ENCODE data around the gene DPP3. TPM values are rescaled to one million over a fixed set of nuclear protein-coding genes. Genes with fewer than 3 reads are reported as not detected.

DPP3 gene
- total and polyA plus RNA-seq, 2 of the 4 experiments (the other 2 are of a cell fraction), result 51.8 to 66.3 TPM

GRCh38 chr11:66489636-66490035 lies 9.4 kb downstream of the DPP3 start:
- H2AFZ ChIP-seq (replicated peaks; ENCODE audit: low read length, poor library complexity), result no peak overlapping the region
- no peak overlapping the region for H2BK5ac ChIP-seq (ENCODE audit: low read depth, low read length, poor library complexity, severe bottlenecking)
- no peak overlapping the region for H2BK15ac ChIP-seq (ENCODE audit: low read depth, low read length)
- TF ChIP-seq ELK1 (IDR thresholded peaks at IDR 0.05; ENCODE audit: borderline replicate concordance, low read depth, low read length), result no peak
- no peak for TF ChIP-seq POLR2A (IDR thresholded peaks at IDR 0.05; ENCODE audit: low read depth, low read length)
- no peak for TF ChIP-seq MXI1 (IDR thresholded peaks at IDR 0.05; ENCODE audit: borderline replicate concordance, low read depth, low read length)
- CTCF ChIA-PET, result no interaction called here
- no peak overlapping the region for H3K14ac ChIP-seq (replicated peaks; ENCODE audit: low read depth, low read length)
- intact Hi-C loops (cut with micrococcal nuclease) (no loop called here), dilution Hi-C loops (cut with HindIII; ENCODE audit: low sequenced_read_pairs, unreplicated experiment) (no loop called here), in situ Hi-C loops (cut with MboI; ENCODE audit: low sequenced_read_pairs) (no loop called here)
- no peaks in the 10 kb centered on the region for H3K27me3 ChIP-seq (ENCODE audit: control insufficient read depth, insufficient read depth, low read length)
- peaks cover 0 to 4% of the 10 kb centered on the region in 2 experiments; a peak in 1 of 4 replicates for H3K79me1 ChIP-seq (ENCODE audit: low read depth in 1 of 2, low read length in 2 of 2)
- H3K9me1 ChIP-seq (ENCODE audit: insufficient read depth, low read length), result peaks cover 5% of the 10 kb centered on the region; the same call in 1 of the 2 replicates
- H4K20me1 ChIP-seq (ENCODE audit: insufficient read depth, low read length), result peaks cover 3% of the 10 kb centered on the region; the same call in 1 of the 2 replicates
- no peaks in the 10 kb centered on the region for H3K9me3 ChIP-seq (ENCODE audit: control insufficient read depth, insufficient read depth, low read length)
- 92% methylated on average over 5 of the region's 7 CpGs; no CpG with 5 or more reads in 1 of the 2 experiments for WGBS, 2 experiments (ENCODE audit: extremely low coverage in 2 of 2, insufficient read length in 1 of 2)
- H3K4ac ChIP-seq (ENCODE audit: low read depth, low read length), result no peak overlapping the region
- H2AK9ac ChIP-seq (replicated peaks; ENCODE audit: low read depth, low read length, poor library complexity), result no peak overlapping the region
- no peak overlapping the region for H4K8ac ChIP-seq (ENCODE audit: low read depth in 2 of 2, low read length in 2 of 2)
- DNase-seq (no peak), ATAC-seq (ENCODE audit: low read depth) (no peak)
- no peak overlapping the region for H3K23ac ChIP-seq (ENCODE audit: low read depth, low read length)
- peaks cover 51% of the 10 kb centered on the region for H3K36me3 ChIP-seq (ENCODE audit: control insufficient read depth, insufficient read depth, low read length)
- no peak overlapping the region for H3K27ac ChIP-seq (ENCODE audit: insufficient read depth, low read length)
- no peak overlapping the region for H2BK120ac ChIP-seq (ENCODE audit: low read depth, low read length)
- H2BK20ac ChIP-seq (ENCODE audit: low read depth, low read length), result no peak overlapping the region
- H3K4me2 ChIP-seq (ENCODE audit: low read depth, low read length), result no peak overlapping the region
- H3K4me3 ChIP-seq (ENCODE audit: insufficient read depth, low read depth, low read length), result no peak overlapping the region
- H4K5ac ChIP-seq (ENCODE audit: low read depth, low read length), result no peak overlapping the region
- no TSS peak for BruUV-seq (replicated peaks)
- no peak overlapping the region for H3K18ac ChIP-seq (ENCODE audit: low read depth, low read length)
- H3K56ac ChIP-seq (ENCODE audit: extremely low read depth, insufficient read depth, low read length), result no peak overlapping the region
- H2AK5ac ChIP-seq (ENCODE audit: low read depth, low read length), result no peak overlapping the region
- H4K91ac ChIP-seq (ENCODE audit: insufficient read depth, low read depth, low read length), result no peak overlapping the region
- peaks cover 2% of the 10 kb centered on the region; the same call in 1 of the 2 replicates for H3K4me1 ChIP-seq (ENCODE audit: control insufficient read depth, insufficient read depth, low read length)
- no peak overlapping the region for H3K9ac ChIP-seq (ENCODE audit: low read depth, low read length)
- POLR2A ChIA-PET (ENCODE audit: unreplicated experiment), result no interaction called here

All from IMR-90 (cell line).